Effector CD4-positive, alpha-beta T cell (primary cell): ENCODE results near the gene NBEAL1.
"Not testable (repeated sequence)": the region's sequence is repeated elsewhere in the genome, so short reads cannot be mapped to it uniquely, and the experiment has no call there.

Source experiments
- DNase-seq: peaks from one replicate; pipeline ENCODE4 v3.0.0-alpha.2; 2020

The NBEAL1 gene

DNA sequence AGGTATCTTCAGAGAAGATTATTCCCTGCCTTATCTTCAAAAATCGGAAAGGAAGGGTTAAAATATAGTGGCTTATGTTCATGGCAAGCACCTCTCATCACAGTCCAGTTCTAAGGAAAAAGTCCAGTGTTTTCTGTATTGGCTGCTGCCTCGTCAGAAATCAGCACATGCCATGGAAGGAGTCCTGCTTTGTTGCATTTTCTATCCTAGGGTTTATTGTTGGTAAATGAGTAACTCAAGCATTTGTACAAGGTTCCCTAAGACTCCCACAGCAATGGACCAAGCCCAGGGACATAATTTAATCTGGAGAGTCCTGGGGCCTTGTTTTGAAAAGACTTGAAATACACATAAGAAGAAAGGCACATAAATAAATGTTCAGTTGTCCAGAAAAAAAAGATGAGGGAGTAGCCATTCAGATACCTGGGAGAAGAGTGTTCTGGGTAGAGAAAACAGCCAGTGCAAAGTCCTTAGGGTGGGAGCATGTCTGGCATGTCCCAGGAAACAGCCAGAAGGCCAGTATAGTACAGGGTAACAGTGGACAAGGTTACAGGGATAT, 26.4 kb downstream of the NBEAL1 start:
- DNase-seq, result no peak

DNA sequence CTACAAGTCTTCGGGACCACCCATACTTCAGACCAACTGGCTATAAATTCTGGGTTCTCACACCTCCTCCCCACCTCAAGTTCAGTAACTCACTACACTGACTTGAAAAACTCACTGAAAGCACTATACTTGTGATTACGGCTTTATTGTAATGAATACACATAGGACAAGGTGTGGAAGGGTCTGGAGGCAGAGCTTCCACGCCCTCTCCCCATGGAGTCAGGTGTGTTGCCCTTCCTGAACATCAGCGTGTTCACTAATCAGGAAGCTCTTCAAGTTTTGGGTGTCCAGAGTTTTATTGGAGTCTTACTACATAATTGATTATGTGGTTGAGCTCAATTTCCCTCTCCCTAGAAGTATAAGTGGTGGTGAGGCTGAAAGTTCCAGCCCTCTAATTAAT, 27.5 kb downstream of the NBEAL1 start:
- DNase-seq, result no peak

DNA sequence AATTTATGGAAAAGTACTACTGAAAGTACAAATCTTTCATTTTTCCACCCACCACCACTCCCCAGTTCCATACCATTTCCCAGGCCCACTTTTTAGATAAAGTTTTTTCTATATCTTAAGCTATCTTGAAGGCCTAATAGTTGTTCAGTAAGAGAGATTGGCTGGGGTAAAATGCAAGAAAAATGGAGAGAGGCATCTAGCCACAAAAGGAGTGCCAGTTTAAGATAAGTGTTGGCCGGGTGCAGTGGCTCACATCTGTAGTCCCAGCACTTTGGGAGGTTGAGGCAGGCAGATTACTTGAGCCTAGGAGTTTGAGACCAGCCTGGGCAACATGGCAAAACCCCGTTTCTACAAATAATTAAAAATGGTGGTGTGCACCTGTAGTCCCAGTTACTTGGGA, 28.6 kb downstream of the NBEAL1 start:
- DNase-seq, result no peak

DNA sequence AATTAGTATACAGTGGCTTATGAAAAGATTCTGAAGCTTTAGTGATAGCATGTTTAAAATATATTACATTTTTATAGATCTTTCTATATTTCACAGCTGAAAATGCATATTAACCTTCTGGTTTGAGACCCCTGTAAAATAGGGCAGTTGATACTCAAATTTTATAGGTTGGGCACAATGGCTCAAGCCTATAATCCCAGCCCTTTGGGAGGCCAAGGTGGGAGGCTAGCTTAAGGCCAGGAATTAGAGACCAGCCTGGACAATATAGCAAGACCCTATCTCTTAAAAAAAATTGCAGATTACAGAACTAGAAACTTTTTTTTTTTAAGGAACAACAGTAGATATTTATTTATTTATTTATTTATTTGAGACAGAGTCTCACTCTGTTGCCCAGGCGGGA, 31.2 kb downstream of the NBEAL1 start:
- DNase-seq, result no peak

DNA sequence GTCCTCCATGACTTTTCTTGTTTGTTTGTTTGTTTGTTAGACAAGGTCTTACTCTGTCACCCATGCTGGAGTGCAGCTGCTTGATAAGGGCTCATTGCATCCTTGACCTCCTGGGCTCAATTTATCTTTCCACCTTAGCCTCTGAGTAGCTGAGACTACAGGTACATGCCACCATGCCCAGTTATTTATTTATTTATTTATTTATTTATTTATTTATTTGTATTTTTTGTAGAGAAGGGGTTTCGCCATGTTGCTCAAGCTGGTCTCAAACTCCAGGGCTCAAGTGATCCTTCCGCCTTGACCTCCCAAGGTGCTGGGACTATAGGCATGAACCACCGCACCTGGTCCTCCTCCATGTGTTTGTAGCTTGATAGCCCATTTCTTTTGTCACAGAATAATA, 37.9 kb downstream of the NBEAL1 start:
- DNase-seq, result no peak

DNA sequence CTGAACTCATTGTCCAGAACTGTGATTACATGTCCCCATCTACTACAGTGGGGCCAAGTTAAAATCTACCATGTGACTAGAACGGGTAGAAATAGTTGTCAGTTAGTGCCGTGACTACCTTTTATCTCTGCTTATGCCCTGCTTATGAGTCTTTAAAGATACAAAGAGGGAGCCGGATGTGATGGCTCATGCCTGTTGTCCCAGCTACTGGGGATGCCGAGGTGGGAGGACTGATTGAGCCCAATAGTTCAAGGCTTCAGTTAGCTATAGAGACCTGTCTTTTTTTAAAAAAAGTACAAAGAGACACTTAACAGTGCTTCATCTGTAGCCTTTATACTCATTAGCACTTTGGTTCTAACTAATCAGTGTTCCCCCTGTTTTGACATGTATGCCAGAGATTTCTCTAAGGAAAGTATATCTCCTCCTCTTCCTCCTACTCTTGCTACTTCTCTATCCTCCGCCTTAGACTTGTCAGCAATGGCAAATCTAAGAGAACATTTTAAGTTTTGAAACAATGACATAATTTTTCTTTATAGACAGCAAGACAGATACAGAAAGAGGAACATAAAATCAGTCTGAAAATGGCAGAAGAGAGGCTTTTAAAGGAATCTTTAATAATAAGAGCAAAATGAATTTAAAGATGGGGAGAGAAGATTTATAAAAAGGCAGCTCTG, 45.0 kb downstream of the NBEAL1 start:
- no peak for DNase-seq

DNA sequence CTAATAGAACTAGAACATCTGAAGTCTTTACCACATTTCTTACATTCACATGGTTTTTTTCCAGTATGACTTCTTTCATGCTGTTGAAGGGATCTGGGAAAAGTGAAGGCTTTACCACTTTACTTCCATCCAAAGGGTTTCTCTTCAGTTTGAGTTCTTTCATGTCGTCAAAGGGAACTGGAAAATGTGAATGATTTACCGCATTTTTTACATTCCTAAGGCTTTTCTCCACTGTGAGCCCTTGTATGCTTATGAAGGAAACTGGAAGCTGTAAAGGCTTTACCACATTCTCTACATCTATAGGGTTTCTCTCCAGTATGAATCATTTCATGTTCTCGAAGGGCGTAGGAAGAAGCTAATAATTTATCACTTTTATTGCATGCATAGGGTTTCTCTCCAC, 46.7 kb downstream of the NBEAL1 start:
- no peak for DNase-seq

DNA sequence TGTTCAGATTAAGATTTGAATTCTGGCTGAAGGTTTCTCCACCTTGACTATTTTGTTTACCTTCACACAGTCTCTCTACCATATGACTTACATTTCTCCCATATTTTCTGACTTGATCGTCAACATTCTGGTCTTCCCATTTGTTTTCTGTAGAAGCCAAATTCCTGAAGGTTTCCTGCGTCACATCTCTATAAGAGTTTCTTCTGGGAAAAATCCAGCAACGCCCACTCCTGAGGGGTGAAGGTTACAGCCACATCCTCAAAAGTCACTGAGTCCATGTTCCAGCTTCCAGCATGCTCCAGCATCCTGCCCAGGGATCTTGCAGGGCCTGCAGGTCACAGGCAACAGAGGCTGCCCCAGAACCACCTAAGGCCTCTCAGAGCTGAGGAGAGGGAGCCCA, 47.5 kb downstream of the NBEAL1 start:
- no peak for DNase-seq

DNA sequence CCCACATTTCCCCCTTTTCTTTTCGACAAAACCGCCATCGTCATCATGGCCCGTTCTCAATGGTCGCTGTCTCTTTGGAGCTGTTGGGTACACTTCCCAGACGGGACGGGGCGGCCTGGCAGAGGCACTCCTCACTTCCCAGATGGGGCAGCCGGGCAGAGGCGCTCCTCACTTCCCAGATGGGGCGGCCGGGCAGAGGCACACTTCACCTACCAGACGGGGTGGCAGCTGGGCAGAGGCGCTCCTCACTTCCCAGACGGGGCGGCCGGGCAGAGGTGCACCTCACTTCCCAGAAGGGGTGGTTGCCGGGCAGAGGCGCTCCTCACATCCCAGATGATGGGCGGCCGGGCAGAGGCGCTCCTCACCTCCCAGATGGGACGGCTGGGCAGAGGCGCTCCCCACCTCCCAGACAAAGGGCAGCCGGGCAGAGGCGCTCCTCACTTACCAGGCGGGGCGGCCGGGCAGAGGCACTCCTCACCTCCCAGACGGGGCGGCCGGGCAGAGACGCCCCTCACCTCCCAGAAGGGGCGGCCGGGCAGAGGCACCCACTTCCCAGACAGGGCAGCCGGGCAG, 51.9 kb downstream of the NBEAL1 start:
- DNase-seq, result not testable (repeated sequence)

DNA sequence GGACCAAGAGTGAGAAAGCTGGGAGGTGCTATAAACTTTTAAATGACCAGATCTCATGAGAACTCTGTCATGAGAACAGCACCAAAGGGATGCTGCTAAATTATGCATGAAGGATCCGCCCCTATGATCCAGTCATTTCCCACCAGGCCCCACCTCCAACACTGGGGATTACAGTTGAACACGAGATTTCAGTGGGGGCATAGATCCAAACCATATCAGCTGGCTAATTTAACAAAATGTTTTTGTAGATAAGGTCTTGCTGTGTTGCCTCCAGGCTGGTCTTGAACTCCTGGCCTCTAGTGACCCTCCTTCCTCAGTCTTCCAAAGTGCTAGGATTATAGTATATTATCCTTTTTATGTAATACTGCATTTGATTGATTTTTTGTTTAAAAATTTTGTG, 56.0 kb downstream of the NBEAL1 start:
- no peak for DNase-seq

DNA sequence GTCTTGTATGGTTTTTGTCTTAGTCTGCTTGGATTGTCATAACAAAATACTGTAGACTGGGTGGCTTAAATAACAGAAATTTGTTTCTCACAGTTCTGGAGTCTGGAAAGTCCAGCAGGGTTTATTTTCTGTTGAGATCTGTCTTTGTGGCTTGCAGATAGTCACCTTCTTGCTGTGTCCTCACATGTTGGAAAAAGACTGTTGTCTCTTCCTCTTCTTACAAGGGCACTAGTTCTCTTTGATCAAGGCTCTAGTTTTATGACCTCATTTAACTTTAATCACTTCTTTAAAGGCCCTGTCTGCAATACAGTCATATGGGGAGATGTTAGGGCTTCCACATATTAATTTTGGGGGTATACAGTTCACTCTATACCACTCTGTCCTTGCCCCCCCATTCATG, 56.5 kb downstream of the NBEAL1 start:
- no peak for DNase-seq

DNA sequence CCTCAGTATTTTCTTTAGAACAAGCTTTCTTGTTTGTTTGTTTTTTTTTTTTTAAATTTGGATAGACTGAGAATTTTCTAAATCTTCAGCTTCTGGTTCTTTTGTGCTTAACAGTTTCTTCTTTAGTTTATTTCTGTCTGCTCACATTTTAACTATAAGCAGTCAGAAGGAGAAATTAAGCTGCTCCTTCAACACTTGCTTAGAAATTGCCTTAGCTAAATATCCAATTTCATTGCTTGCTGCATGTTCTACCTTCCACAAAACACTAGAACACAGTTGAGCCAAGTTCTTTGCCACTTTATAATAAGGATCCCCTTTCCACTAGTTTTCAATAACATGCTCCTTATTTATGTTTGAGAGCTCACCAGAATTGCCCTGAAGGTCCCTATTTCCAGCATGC, 57.7 kb downstream of the NBEAL1 start:
- DNase-seq, result no peak

DNA sequence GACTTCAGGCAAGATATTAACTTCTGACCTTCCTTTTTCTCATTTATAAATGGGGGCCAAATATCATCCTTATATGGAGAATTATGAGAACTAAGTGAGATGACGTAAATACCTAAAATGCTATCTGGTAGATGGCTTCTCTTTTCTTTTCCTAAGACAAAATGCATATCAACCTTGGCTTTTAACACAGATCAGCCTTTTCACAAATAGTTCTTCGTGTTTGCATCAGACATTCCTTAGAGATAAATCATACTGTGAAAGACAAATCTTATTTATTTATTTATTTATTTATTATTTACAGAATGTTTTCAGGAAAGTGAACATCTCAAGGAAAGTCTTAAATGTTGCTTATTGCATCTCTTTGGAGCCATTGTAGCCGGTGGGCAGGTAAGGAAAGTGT, 62.8 kb downstream of the NBEAL1 start:
- no peak for DNase-seq

DNA sequence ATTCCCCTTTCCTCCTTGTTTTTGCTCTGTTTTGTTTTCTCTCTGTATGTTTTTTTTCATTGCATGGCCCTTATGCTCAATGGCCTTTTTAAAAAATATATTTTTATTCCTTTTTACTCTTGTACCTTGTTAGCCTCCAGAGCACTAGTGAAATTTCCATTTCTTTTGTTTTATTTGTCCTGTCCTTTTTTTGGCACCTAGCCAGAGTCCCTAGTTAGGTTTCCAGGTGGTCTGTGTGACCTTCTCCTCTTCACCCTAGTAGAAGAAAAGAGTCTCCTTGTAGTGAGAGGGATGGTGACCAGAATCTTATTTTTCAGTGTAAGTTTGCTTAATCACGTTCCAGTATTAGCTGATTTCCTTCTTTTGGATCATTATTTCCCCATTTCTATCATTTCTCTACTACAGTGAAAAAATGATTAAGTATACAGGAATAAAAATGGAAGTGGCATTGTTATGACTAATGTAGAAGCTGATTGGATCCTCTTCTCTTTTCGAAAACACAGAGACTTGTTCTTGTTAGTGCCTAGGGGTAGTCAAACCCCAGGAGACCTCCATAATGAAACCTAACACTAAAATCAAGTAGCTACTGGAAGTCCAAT, 65.9 kb downstream of the NBEAL1 start:
- DNase-seq, result no peak

DNA sequence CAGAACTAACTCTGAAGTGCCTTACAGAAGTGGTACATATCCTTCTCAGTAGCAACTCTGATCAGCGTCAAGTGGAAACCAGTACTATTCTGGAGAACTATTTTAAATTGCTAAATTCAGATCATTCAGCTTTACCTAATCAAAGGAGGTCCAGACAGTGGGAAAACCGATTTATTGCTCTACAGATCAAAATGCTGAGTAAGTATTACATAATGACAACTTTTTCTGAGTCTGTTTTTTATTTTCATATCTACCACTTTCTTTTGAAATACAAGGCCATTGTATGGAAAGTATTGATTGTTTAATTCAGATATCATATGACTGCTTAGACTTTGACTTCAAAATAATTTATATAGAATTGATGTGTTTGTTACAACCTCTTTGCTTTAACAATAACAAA, 68.7 kb downstream of the NBEAL1 start:
- DNase-seq, result no peak

DNA sequence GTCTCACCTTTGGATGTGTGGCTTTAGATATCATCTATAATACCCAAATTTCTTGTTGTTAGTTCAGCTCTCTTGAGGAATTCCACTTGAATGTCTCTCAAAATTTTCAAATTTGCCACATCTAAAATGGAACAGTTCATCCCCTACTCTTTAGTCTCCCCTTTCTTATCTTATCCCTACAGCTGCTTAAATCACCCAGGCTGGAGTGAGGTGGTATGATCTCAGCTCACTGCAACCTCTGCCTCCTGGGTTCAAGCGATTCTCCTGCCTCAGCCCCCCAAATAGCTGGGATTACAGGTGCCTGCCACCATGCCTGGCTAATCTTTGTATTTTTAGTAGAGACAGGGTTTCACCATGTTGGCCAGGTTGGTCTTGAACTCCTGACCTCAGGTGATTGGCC, 71.7 kb downstream of the NBEAL1 start:
- DNase-seq, result not testable (repeated sequence)

DNA sequence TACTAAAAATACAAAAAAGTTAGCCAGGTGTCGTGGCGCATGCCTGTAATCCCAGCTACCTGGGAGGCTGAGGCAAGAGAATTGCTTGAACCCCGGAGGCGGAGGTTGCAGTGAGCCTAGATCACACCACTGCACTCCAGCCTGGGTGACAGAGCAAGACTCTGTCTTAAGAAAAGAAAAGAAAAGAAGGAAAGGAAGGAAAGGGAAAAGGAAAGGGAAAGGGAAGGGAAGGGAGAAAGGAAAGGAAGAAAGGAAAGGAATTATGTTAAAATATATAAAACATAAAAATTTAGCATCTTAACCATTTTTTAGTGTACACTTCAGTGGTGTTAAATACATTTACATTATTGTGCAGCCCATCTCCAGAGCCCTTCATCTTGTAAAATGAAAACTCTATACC, 76.0 kb downstream of the NBEAL1 start:
- DNase-seq, result not testable (repeated sequence)

DNA sequence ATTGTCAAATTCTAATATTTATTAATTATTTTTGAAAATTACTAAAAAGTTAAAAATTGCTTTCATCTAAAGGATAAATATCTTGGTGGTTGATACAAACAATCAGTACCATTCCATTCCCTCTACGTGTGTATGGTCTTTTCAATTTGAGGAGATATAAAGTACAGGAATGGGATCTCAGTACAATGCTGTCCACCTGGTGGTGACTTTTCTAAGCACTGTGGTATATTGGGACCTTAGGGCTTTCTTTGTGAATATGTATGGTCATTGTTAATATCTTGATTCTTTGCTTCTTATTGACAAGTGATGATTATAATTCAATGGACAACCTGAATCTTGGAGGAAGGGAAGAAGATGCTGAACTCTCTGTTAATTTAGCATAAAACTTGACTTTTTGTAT, 83.1 kb downstream of the NBEAL1 start:
- no peak for DNase-seq

DNA sequence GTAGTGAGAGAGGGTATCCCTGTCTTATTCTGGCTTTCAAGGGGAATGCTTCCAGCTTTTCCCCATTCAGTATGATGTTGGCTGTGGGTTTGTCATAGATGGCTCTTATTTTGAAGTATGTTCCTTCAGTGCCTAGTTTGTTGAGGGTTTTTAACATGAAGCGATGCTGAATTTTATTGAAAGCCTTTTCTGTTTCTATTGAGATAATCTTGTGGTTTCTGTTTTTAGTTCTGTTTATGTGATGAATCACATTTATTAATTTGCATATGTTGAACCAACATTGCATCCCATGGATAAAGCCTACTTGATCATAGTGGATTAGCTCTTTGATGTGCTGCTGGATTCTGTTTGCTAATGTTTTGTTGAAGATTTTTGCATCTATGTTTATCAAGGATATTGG, 87.7 kb downstream of the NBEAL1 start:
- not testable (repeated sequence) for DNase-seq

DNA sequence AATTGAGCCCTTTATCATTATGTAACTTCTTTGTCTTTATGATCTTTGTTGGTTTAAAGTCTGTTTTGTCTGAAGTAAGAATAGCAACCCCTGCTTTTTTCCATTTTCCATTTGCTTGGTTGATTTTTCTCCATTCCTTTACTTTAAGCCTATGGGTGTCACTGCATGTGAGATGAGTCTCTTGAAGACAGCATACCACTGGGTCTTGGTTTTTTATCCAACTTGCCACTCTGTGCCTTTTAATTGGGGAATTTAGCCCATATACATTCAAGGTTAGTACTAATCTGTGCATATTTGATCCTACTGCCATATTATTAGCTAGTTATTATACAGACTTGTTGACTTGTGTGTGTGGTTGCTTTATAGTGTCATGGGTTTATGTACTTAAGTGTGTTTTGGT, 89.6 kb downstream of the NBEAL1 start:
- DNase-seq, result no peak

DNA sequence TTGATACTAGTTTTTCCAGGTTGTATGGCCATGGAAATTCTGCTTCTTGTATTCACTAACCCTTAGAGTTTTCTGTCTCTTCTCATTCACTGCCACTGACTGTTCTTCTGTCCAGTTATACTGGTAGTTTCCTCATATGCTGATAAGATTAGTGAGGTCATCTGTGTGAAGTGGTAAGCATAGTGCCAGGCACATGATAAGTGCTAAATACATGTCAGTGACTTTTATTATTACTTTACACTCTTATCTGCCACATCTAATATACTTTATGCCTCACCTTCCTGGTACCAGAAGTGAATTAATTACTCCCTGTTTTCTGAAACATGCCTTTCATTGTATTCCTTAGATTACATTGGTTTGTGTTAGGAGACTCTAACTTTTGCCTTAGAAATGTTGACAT, 91.3 kb downstream of the NBEAL1 start:
- no peak for DNase-seq

DNA sequence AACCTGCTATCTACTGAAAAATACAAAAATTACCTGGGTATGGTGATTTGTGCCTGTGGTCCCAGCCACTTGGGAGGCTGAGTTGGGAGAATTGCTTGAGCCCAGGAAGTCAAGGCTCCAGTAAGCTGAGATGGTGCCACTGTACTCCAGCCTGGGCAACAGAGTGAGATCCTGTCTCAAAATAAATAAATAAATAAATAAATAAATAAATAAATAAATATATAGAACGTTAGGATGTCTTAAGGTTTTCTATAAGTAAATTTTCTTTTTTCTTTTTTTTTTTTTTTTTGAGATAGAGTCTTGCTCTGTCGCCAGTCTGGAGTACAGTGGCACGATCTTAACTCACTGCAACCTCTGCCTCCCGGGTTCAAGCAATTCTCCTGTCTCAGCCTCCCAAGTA, 95.8 kb downstream of the NBEAL1 start:
- not testable (repeated sequence) for DNase-seq

DNA sequence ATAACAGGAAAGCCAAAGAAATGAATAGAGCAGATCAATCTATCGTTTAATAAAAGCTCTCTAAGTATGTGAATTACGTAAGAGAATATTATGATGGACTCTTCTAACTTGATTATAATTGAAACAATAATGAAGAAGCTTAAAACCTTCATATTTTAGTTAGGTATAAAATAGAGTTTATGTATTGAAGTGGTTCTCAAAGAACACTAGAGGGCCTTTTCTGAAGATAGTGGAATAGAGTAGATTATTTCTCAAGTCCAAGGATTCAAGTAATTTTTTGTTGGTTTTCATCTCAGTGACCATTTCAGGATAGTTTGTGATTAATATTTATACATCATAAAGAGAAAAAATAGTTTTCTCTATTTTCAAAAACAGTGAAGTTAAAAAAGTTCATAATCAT, 97.7 kb downstream of the NBEAL1 start:
- no peak for DNase-seq

DNA sequence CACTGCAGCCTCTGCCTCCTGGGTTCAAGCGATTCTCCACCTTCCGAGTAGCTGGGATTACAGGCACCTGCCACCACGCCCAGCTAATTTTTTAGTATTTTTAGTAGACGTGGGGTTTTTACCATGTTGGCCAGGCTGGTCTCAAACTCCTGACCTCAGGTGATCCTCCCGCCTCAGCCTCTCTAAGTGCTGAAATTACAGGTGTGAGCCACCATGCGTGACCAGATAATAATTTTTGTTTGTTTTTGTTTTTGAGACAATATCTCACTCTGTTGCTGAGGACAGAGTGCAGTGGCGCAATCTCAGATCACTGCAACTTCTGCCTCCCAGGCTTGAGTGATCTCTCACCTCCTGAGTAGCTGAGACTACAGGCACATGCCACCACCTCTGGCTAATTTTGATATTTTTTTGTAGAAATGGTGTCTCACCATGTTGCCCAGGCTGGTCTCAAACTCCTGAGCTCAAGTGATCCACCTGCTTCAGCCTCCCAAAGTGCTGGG, 100.6 kb downstream of the NBEAL1 start:
- DNase-seq, result not testable (repeated sequence)
